Left kidney (tissue), 2 donors: ENCODE measurements around the gene NDUFA3. TPM values are rescaled to one million over a fixed set of nuclear protein-coding genes. Genes with fewer than 3 reads are reported as not detected.

Source experiments
- DNase-seq: peaks from one replicate; pipeline ENCODE4 v3.0.0-alpha.2; 2013
- polyA plus RNA-seq: library from polyadenylated mRNA; unstranded; fragments of 120-200 nt; gene quantifications from one replicate; pipeline ENCODE4 v1.2.1, GENCODE V29; 2013; ENCODE audit not compliant: insufficient read length

NDUFA3 gene
- polyA plus RNA-seq, 1 donor = 105 TPM

GRCh38 chr19:54136086-54136863, 33.6 kb downstream of the NDUFA3 start:
- DNase-seq = no peak

DNA sequence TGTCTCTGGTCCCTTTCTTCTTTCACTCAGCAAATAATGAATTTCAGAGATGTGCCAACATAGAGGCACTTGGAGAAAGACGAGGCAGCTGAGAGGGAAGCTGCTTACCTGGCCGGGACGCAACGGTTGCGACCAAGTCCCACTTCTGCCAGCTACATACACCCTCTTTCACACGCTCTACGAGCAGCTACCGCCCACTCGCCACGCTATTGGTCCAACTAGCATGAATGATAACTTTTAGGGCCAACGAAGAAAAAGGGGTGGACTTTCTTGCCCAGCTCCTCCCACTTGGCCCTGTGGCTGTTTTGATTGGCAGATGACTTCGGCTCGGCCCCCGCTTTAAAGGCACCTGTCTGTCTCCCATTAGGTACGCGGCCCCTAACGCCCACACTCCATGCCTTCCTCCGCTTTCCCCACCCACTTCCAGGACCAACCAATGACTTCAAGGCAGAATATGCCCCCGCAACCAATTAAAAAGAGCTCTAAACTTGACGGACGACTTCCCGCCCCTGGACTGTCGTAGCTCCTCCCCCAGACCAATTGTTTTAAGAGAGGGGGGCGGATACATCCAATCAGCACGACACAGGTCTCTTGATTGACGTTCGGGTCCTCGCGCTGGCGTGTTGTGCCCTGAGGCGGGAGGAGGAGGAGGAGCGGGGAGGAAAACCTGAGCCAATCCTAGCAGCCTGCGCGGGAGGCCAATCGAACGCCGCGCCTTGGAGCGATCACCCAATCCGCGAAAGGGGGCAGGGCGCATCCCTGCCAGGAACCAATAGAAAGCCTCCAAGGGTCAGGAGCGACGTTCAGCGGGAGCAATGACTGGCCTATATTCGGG, 34.4 kb downstream of the NDUFA3 start:
- peak; percentile 100 for DNase-seq

DNA sequence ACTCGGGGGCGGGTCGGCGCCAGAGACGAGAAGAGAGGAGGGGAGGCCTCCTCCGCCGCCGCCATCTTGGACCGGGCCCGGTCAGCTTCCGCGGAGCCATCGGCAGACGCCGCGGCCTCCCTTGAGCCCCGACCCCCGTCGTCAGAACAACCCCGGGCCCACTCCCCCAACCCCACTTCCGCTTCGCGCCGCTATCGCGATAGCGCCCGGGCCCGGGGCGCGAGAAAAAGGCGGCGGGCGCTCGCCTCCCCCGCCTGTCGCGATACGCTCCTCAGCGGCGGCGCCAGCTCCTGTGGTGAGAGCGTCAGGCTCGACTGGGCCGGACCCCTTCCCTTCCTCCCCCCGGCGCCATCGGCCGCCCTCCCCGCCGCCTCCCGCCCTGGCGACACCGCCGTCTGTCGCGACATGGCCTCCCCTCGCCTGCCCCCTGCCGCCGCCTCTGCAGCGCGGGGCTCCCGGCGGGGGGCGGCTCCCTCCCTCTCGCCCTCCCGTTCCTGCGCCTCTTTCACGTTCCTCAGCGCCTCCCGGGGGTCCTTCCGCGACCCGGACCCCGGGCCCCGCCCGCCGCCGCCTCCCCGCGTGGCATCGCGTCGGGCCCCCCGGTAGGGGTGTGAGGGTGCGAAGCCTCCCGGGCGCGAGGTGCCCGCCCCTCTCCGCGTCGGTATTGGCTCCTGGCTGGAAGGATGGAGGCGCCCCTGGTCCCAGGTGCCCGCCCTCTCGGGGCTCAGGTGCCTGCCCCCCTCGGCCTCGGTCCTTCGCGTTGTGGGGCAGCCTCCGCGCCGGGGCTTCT, 35.2 kb downstream of the NDUFA3 start, which contains the start of gene CNOT3:
Gene CNOT3, plus strand, starts transcription at position 64 of the 790 bp plus-strand sequence. CDS start 5,217 bp downstream, outside the sequence.
- DNase-seq = no peak

GRCh38 chr19:54138489-54139256, 36.0 kb downstream of the NDUFA3 start:
- DNase-seq = no peak

DNA sequence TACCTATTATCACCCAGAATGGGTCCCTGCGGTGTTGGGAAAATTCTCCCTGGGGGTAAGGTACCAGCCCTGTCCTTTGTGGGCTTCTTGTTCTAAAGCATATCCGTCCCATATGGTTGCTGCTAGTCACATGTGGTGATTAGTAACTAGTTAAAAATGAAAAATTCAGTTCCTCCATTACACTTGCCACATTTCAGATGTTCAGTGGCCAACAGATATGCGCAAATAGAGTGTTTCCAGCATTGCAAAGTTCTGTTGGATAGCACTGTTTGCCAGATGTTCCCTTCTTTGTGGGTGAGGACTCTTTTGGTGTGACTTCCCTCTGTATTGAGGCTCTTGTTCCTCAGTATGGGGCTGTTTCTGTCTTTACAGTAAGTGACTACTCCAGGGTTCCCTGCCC, 38.7 kb downstream of the NDUFA3 start:
- no peak for DNase-seq

DNA sequence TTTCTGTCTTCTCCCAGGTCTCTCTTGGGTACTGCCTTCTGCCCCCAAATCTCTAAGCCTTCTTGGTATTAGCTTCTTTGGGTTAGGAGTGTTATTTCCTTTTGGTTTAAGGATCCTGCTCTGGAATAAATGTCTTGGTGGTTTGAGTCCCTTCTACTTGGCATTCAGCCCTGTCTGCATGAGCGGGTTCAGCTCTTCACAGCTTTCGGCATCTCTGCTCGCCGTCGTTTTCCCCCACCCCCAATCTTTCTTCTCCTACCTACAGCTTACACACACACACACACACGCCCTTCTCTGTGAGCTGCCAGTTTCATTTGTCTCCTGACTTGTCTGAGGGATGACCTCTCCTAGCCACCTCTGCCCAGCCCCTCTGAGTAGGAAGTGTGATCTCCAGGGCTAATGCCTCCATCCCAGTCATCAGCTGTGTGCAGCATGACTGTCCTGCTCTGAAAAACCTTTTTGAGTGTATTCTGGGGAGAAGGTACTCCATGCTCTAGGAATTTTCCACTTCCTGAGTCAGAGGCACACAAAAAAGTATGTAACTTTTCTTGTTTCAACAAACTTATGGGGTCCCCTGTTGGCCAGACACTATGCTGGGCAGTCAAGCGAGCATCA, 39.6 kb downstream of the NDUFA3 start:
- no peak for DNase-seq

DNA sequence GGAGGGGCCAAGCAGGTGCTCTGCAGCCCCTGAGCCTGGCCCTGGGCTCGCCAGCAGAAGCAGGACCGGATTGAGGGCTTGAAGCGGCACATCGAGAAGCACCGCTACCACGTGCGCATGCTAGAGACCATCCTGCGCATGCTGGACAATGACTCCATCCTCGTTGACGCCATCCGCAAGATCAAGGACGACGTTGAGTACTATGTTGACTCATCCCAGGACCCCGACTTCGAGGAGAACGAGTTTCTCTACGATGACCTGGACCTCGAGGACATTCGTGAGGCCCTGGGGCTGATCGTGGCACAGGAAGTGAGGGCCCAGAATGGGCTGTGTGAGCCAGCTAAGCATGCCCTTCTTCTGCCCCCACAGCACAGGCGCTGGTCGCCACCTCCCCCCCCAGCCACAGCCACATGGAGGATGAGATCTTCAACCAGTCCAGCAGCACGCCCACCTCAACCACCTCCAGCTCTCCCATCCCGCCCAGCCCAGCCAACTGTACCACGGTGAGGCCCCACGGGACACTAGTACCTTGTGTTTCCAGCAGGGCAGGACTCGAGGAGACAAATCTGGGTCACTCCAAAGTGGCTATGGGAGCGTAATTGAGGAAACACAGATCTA, 43.0 kb downstream of the NDUFA3 start:
- DNase-seq = no peak

DNA sequence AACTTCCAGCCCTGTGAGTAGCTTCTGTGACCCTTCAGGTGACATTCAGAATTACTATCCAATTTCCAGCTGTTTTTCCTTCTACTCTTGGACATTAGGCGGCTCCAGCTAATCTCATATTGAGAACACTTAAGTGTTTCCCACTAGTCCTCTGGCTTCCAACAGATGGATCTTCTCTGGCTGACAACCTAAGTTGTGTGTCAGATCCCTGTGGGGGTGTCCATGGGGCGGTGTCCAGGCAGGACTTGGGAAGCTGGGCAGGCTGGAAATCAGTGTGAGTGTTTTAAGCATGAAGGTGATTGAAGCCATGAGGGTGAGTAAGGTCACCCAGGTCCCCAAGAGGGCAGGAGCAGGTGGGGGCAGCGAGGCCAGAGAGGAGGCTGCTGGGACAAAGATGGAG, 45.0 kb downstream of the NDUFA3 start:
- peak; percentile 61 for DNase-seq

DNA sequence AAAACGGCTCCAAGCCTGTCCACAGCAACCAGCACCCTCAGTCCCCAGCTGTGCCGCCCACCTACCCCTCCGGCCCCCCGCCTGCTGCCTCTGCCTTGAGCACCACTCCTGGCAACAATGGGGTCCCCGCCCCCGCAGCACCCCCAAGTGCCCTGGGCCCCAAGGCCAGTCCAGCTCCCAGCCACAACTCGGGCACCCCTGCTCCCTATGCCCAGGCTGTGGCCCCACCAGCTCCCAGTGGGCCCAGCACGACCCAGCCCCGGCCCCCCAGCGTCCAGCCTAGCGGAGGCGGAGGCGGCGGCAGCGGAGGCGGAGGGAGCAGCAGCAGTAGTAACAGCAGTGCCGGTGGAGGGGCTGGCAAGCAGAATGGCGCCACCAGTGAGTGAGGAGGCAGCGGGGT, 45.5 kb downstream of the NDUFA3 start:
- DNase-seq = no peak

GRCh38 chr19:54149021-54149812, 46.6 kb downstream of the NDUFA3 start:
- no peak for DNase-seq

DNA sequence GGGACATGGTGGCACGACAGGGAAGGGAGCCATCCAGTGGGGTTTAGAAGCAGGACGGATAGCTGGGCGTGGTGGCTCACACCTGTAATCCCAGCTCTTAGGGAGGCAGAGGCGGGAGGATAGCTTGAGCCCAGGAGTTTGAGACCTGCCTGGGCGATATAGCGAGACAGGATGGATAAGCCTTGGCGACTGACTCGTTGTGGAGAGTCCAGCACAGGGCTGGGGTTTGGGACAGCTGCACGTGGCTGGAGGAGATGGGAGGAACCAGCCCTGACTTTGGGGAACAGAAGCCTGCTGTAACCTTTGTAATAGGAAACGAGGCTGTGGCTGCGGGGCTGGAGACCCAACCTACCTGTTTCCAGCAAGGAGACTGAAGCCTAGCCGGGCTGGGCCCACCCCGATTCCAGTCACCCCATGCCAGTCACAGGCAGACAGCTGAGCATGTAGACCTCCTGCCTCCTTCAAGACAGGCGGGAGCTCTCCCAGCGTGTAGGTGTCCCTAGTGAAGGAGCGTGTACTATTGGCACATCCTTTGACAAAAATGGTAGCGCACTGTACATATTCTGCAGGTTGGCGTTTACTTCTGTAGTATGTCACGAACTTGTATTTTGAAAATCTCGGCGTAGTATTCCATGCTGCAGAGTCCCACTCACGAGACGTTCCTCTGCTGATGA, 48.8 kb downstream of the NDUFA3 start:
- DNase-seq = no peak

GRCh38 chr19:54152267-54152666, 49.6 kb downstream of the NDUFA3 start:
- no peak for DNase-seq

DNA sequence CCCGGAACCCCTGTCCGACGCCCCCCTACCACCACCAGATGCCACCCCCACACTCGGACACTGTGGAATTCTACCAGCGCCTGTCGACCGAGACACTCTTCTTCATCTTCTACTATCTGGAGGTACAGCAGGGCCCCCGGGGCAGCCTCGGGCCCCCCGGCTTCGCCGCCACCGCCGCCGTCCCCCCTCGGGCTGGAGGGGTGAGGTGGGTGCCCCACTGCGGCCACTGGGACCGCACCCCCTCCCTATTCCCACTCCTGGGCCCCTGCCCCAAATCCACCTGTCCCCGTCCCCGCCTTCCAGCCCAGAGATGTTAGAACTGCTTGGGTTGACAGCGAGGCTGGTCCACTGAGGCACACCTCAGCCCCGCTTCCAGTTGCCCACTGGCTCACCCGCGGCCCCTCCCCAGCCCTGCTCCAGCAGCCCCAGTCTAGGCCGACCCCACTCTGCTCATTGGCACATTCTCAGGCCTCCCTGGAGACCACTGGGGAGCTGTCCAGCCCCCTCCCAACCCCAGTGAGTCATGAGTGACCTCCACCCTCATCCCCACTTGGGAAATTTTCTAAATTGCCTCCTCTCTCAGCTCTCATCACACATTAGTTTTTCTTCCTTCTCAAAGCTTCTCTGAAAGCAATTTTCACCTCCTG, 50.3 kb downstream of the NDUFA3 start:
- no peak for DNase-seq

GRCh38 chr19:54153731-54154326, 51.2 kb downstream of the NDUFA3 start:
- no peak for DNase-seq

GRCh38 chr19:54154603-54155345, 52.1 kb downstream of the NDUFA3 start:
- DNase-seq = no peak

DNA sequence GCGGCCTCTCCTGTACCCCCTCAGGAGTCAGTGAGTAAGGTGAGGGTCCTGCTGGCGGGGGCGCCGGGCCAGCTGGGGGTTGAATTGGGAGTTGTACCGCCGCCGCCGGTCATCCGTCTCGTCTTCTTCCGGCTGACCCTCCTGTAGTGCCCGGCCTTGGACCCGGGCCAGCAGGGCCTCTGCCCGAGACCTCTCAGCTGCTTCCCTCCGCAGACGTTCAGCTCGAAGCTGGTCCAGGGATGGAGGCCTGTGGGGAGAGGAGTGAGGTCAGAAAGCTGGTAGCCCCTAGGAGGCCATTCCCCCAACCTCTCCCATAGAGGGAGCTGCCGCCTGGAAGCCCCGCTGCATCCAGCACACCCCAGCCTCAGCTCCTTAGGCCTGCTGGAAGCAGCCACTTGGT, 53.0 kb downstream of the NDUFA3 start:
- DNase-seq = no peak

DNA sequence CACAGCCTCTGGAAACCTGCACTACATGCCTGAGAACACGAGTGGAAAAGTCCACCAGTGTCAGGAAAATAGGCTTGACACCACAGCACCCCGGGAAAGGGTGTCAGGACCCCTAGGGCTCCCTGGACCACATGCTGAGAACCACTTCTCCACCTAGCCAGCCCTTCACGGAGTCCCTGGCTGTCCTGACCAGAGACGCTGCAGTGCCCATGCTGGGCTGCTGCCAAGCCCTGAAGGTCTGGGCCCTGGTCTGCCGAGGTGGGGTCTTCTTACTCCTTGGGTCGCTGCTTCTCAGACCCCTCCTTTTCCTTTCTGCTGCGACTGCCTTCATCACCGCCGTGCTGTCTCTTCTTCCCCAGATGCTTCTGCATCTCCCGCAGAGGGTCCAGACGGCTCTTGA, 53.8 kb downstream of the NDUFA3 start:
- no peak for DNase-seq

DNA sequence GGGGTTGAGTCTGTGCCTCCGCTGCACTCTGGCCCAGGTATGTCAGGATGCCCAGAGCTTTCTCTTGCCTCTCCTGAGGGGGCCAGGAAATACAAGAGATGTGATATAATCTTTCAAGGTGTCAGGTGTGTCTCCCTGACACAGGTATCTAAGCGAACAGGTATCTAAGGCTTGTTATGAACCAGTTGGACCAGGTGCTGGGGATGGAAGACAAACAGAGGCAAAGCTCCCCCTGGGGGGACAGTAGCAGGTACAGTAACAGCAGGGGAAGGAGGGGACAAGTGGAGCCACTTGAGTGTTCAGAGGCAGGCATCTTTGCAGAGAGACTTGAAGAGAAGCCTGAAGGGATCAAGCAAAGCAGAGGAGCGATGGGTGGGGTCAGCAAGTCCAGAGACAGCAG, 54.3 kb downstream of the NDUFA3 start:
- DNase-seq = no peak
